SU-DHL-6 (cell line): ENCODE results near the gene GFRA4.

Experiments
- H2AFZ ChIP-seq: fragments of 200-600 bp; sonication (generic); 2 replicates; pipeline ENCODE4 v1.6.1; 2014; ENCODE audit warnings: low read depth, mild to moderate bottlenecking, moderate library complexity, mixed read lengths, antibody characterized with exemption, low read length; ENCODE audit not compliant: severe bottlenecking
- H3F3A ChIP-seq: fragments of 200-600 bp; shearing (Covaris generic); 2 replicates; pipeline ENCODE4 v1.6.0; 2016; ENCODE audit warnings: antibody characterized with exemption, mild to moderate bottlenecking; ENCODE audit not compliant: insufficient read depth
- H3K27ac ChIP-seq: fragments of 200-600 bp; sonication (generic); 2 replicates; pipeline ENCODE4 v1.5.1; 2016; ENCODE audit warnings: low read depth, mild to moderate bottlenecking, low read length, moderate library complexity, mixed read lengths
- H3K27me3 ChIP-seq: fragments of 200-600 bp; sonication (generic), shearing (Covaris generic); 2 replicates; pipeline ENCODE4 v1.6.0; 2014; ENCODE audit warnings: mild to moderate bottlenecking, low read length
- H3K36me3 ChIP-seq: fragments of 200-600 bp; sonication (generic); 2 replicates; pipeline ENCODE4 v1.6.1; 2014; ENCODE audit warnings: mild to moderate bottlenecking, low read length, mixed read lengths
- H3K4me2 ChIP-seq: fragments of 300-600, 200-600 bp; shearing (Covaris generic), sonication (generic); 2 replicates; pipeline ENCODE4 v1.6.0; 2014; ENCODE audit warnings: low read length, low read depth, mild to moderate bottlenecking; ENCODE audit not compliant: poor library complexity, severe bottlenecking
- H3K4me3 ChIP-seq: fragments of 200-600 bp; sonication (generic); 2 replicates; pipeline ENCODE4 v1.5.1; 2014; ENCODE audit warnings: antibody characterized with exemption, low read length, mild to moderate bottlenecking, mixed read lengths; ENCODE audit not compliant: insufficient read depth, poor library complexity, severe bottlenecking
- H3K79me2 ChIP-seq: fragments of 200-600 bp; sonication (generic); 2 replicates; pipeline ENCODE4 v1.6.1; 2014; ENCODE audit warnings: mild to moderate bottlenecking, low read length, moderate library complexity; ENCODE audit not compliant: insufficient read depth
- H3K9ac ChIP-seq: fragments of 200-600 bp; sonication (generic); 2 replicates; pipeline ENCODE4 v1.7.0; 2014; ENCODE audit warnings: mild to moderate bottlenecking, low read length
- H3K9me2 ChIP-seq: fragments of 200-600 bp; sonication (generic); replicated peaks from 2 replicates; pipeline ENCODE4 v1.6.1; 2014; ENCODE audit warnings: low read length; ENCODE audit not compliant: insufficient read depth
- H3K9me3 ChIP-seq: fragments of 200-600 bp; sonication (generic); 2 replicates; pipeline ENCODE4 v1.6.1; 2014; ENCODE audit warnings: low read length, mixed read lengths; ENCODE audit not compliant: insufficient read depth
- H4K20me1 ChIP-seq: fragments of 200-600 bp; sonication (generic); 2 replicates; pipeline ENCODE4 v1.6.1; 2014; ENCODE audit warnings: low read depth, mild to moderate bottlenecking, antibody characterized with exemption, low read length, moderate library complexity, mixed read lengths
- CTCF ChIP-seq: fragments of 200-600 bp; sonication (generic); IDR thresholded peaks from one replicate; pipeline ENCODE4 v1.5.1; 2017; ENCODE audit warnings: antibody characterized with exemption, mild to moderate bottlenecking, low read length, moderate library complexity; ENCODE audit not compliant: insufficient read depth, poor library complexity, severe bottlenecking
- EZH2phosphoT487 ChIP-seq: fragments of 200-600 bp; sonication (generic), shearing (Covaris generic); conservative IDR thresholded peaks from 2 replicates; pipeline ENCODE4 v1.6.1; 2018; ENCODE audit warnings: mild to moderate bottlenecking, antibody characterized with exemption, low read length, moderate library complexity, mixed read lengths

GFRA4 gene

GRCh38 chr20:3681931-3682781 lies 19.0 kb upstream of the GFRA4 start, which contains the start of gene ADAM33:
Gene ADAM33 (minus strand): TSS chr20:3682010. CDS start chr20:3682004, 6 bp downstream.
- H3K4me3 ChIP-seq: no peak within 1 kb of the TSS
- no peak for TF ChIP-seq EZH2phosphoT487
- TF ChIP-seq CTCF: no peak
- H3K9ac ChIP-seq: no peak within 1 kb of the TSS

GRCh38 chr20:3681352-3681930 lies 18.2 kb upstream of the GFRA4 start:
- Histone ChIP-seq H3K4me2 (no peak overlapping the region), H3K9me2 (no peaks in the 10 kb centered on the region), H3K27me3 (no peaks in the 10 kb centered on the region), H4K20me1 (no peaks in the 10 kb centered on the region), H3K9ac (no peak overlapping the region), H3K27ac (no peak overlapping the region), H2AFZ (no peak overlapping the region), H3K4me3 (no peak overlapping the region), H3K36me3 (no peaks in the 10 kb centered on the region), H3F3A (no peaks in the 10 kb centered on the region), H3K9me3 (no peaks in the 10 kb centered on the region), H3K79me2 (no peaks in the 10 kb centered on the region)
- TF ChIP-seq CTCF (no peak), EZH2phosphoT487 (no peak)

More at GRCh38 chr20:3681931-3682781, 19.0 kb upstream of the GFRA4 start, which contains the start of gene ADAM33:
- Histone ChIP-seq H3K4me2 (no peak within 1 kb of the TSS), H3K79me2 (no peaks in the 10 kb centered on the region), H3K27me3 (no peaks in the 10 kb centered on the region), H3K27ac (no peak within 1 kb of the TSS), H3K9me2 (no peaks in the 10 kb centered on the region), H3K9me3 (no peaks in the 10 kb centered on the region), H4K20me1 (no peaks in the 10 kb centered on the region), H3F3A (no peaks in the 10 kb centered on the region), H3K36me3 (no peaks in the 10 kb centered on the region), H2AFZ (no peak within 1 kb of the TSS)

- H3K27me3 ChIP-seq: no peaks in the 10 kb centered on the region
- no peaks in the 10 kb centered on the region for H3K9me3 ChIP-seq
- H3F3A ChIP-seq: no peaks in the 10 kb centered on the region
- no peak overlapping the region for H3K4me3 ChIP-seq
- no peaks in the 10 kb centered on the region for H3K79me2 ChIP-seq
- no peaks in the 10 kb centered on the region for H3K9me2 ChIP-seq
- TF ChIP-seq CTCF: no peak
- TF ChIP-seq EZH2phosphoT487: no peak
- H4K20me1 ChIP-seq: no peaks in the 10 kb centered on the region
- H3K4me2 ChIP-seq: no peak overlapping the region
- H3K36me3 ChIP-seq: no peaks in the 10 kb centered on the region
- no peak overlapping the region for H3K9ac ChIP-seq
- H2AFZ ChIP-seq: no peak overlapping the region
- no peak overlapping the region for H3K27ac ChIP-seq
Measured at GRCh38 chr20:3680701-3681351, 17.6 kb upstream of the GFRA4 start.
